ENCODE results near the gene KIAA1191.

The KIAA1191 gene

DNA sequence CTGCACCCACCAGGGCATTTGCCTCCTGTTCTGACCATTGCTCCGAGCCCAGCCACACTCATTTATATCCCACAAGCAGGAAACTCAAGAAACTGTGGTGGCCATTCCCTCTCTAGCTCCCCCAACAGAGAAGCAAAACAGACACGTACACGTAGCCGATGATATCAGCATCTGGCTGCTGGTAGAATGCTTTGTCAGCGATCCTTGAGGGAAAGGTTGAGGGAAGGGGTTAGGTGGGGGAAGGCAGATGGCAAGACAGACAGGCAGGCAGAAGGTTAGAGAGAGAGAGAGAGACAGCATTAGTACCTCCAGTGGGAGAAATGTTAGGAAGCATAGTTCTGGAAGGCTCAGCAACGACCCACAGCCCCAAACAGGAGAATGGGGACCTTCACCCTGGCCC lies 34.8 kb upstream of the KIAA1191 start:
- CTCF ChIA-PET: no interaction called here
- DNase-seq: no peak
- H3K36me3 Mint-ChIP-seq: peaks cover 14% of the 10 kb centered on the region
- H3K27me3 Mint-ChIP-seq: no peaks in the 10 kb centered on the region
- no peaks in the 10 kb centered on the region for H3K9me3 Mint-ChIP-seq
- H3K27ac Mint-ChIP-seq: peak overlapping the region; percentile 67
- no peak overlapping the region for H3K4me3 Mint-ChIP-seq
- peaks cover 2% of the 10 kb centered on the region for H3K4me1 Mint-ChIP-seq

GRCh38 chr5:176394881-176395675 lies 33.5 kb upstream of the KIAA1191 start:
- DNase-seq: no peak
- no peaks in the 10 kb centered on the region for H3K27me3 Mint-ChIP-seq
- no peak overlapping the region for H3K27ac Mint-ChIP-seq
- H3K4me1 Mint-ChIP-seq: peaks cover 9% of the 10 kb centered on the region
- H3K36me3 Mint-ChIP-seq: peaks cover 22% of the 10 kb centered on the region
- H3K9me3 Mint-ChIP-seq: no peaks in the 10 kb centered on the region
- CTCF ChIA-PET: interaction anchor here (0.8 kb wide), 1 partner anchor 203 kb away, joined by 3 read pairs; no protein-coding TSS in a partner anchor
- H3K4me3 Mint-ChIP-seq: no peak overlapping the region

- DNase-seq: no peak
- Mint-ChIP-seq H3K4me1 (peaks cover 14% of the 10 kb centered on the region), H3K27me3 (no peaks in the 10 kb centered on the region), H3K4me3 (no peak overlapping the region), H3K36me3 (peaks cover 26% of the 10 kb centered on the region), H3K27ac (no peak overlapping the region), H3K9me3 (no peaks in the 10 kb centered on the region)
- CTCF ChIA-PET: no interaction called here
Observed at GRCh38 chr5:176394096-176394495, 32.5 kb upstream of the KIAA1191 start.

DNA sequence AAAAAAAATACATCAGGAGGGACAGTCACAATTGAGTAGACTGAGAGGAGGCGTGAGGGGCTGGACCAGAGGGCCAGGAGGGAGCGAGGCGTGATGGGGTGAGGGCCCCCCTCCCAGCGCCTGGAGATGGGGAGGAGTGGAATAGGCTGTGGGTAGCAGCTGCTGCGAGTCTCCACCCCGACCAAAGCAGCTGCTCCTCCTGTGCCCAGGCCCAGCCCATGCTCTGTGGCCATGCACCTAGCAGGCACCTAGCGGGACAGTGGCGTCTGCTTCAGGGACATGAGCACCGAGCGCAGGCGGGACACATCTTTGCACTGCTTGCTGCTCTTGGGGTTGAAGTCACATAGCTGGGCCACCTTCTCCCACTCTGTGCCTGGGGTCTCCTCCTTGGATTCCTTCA lies 31.0 kb upstream of the KIAA1191 start:
- no peaks in the 10 kb centered on the region for H3K27me3 Mint-ChIP-seq
- DNase-seq: no peak
- H3K27ac Mint-ChIP-seq: no peak overlapping the region
- H3K4me3 Mint-ChIP-seq: no peak overlapping the region
- CTCF ChIA-PET: no interaction called here
- no peaks in the 10 kb centered on the region for H3K9me3 Mint-ChIP-seq
- peaks cover 14% of the 10 kb centered on the region for H3K4me1 Mint-ChIP-seq
- peaks cover 19% of the 10 kb centered on the region for H3K36me3 Mint-ChIP-seq

DNA sequence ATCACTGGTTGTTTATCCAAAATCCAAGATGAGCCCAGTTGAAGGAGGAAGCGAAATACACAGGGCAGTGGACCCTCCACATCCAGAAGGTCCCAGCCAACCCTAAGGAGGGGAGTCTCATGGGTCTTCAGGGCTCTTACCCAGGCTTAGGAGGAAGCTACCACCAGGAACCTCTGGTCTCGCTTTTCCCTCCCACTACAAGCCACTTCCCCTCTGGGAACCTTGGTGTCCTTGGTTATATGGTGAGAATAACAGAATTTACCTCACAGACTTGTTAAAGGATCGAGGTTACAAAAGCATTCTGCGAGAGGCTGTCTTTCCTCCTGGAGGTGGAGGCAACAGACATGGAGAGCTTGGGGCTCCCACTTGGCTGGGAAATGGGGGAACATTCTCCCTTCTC lies 30.4 kb upstream of the KIAA1191 start:
- Mint-ChIP-seq H3K27me3 (no peaks in the 10 kb centered on the region), H3K4me3 (no peak overlapping the region), H3K4me1 (peaks cover 19% of the 10 kb centered on the region), H3K36me3 (peaks cover 22% of the 10 kb centered on the region), H3K27ac (peak overlapping the region; percentile 42), H3K9me3 (no peaks in the 10 kb centered on the region)
- CTCF ChIA-PET: no interaction called here
- no peak for DNase-seq

GRCh38 chr5:176391479-176391878 lies 29.9 kb upstream of the KIAA1191 start:
- Mint-ChIP-seq H3K4me1 (peaks cover 24% of the 10 kb centered on the region), H3K4me3 (no peak overlapping the region), H3K27ac (peak overlapping the region; percentile 72), H3K9me3 (no peaks in the 10 kb centered on the region), H3K27me3 (no peaks in the 10 kb centered on the region), H3K36me3 (peaks cover 25% of the 10 kb centered on the region)
- no peak for DNase-seq
- CTCF ChIA-PET: no interaction called here

- CTCF ChIA-PET: no interaction called here
- H3K27me3 Mint-ChIP-seq: no peaks in the 10 kb centered on the region
- H3K4me1 Mint-ChIP-seq: peaks cover 34% of the 10 kb centered on the region
- peaks cover 40% of the 10 kb centered on the region for H3K36me3 Mint-ChIP-seq
- no peak for DNase-seq
- H3K27ac Mint-ChIP-seq: peak overlapping the region; percentile 99
- peak overlapping the region; percentile 88 for H3K4me3 Mint-ChIP-seq
- no peaks in the 10 kb centered on the region for H3K9me3 Mint-ChIP-seq
Observed at GRCh38 chr5:176389135-176390123, 27.9 kb upstream of the KIAA1191 start.

DNA sequence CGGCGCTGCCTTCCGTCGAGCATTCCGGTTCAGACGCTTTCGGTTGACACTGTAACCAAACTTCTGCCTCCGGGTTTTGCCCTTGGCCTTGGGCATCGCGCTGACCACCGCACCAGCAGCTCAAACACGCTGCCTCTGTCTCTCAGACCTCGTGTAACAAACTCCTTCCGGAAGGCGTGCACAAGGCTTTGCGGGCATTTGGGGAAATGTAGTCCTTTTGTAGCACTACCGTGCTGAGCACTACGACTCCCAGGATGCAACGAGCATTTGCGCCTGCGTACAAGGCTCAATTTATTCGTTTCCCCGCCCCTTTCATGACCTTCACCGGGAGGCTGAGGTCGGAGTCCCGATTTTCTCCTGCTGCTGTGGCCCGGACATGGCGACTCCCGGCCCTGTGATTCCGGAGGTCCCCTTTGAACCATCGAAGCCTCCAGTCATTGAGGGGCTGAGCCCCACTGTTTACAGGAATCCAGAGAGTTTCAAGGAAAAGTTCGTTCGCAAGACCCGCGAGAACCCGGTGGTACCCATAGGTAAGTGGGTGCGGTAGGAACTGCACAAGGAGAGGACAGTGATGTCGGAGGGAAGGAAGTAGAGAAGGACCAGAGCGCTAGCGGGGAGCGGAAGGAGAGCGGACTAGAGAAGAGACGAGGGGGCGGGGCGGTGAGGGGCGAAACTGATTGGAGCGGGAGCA lies 27.0 kb upstream of the KIAA1191 start, which contains the start of the genes HIGD2A and NOP16:
TSS of gene HIGD2A (plus strand) at position 308 of the 691 bp plus-strand sequence. CDS start at position 377, 69 bp downstream.
TSS of gene NOP16 (minus strand) at position 155 of the 691 bp plus-strand sequence. CDS start at position 96, 59 bp downstream.
- CTCF ChIA-PET: interaction anchor here (1.0 kb wide), 1 partner anchor 28 kb away, joined by 3 read pairs; no protein-coding TSS in a partner anchor
- Mint-ChIP-seq H3K27ac (peak within 1 kb of the TSS; percentile 99), H3K9me3 (no peaks in the 10 kb centered on the region), H3K4me1 (peaks cover 34% of the 10 kb centered on the region), H3K4me3 (peak within 1 kb of the TSS; percentile 88), H3K27me3 (no peaks in the 10 kb centered on the region), H3K36me3 (peaks cover 45% of the 10 kb centered on the region)
- DNase-seq: peak; percentile 100

DNA sequence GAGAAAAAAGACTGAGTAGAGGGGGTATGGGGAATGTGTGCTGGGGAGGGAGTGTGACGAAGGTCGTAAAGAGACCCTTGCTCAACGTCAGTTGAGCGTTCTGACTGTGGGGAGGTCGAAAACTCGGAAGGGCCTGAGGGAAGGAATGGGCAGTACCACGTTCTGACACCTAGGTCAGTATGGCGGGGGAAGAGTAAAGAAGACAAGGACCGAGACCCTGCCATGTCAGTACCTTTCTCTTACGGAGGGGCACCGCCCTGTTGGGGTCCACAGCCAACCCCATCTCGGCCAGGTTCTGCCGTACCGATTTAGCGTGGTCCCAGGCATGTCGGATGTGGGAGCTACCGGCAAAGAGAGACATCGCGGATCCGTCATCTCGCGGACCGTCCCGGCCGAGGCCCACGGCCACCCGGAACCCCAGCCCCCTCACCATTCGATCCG lies 26.5 kb upstream of the KIAA1191 start:
- Mint-ChIP-seq H3K9me3 (no peaks in the 10 kb centered on the region), H3K27me3 (no peaks in the 10 kb centered on the region), H3K36me3 (peaks cover 47% of the 10 kb centered on the region), H3K4me3 (peak overlapping the region; percentile 88), H3K4me1 (peaks cover 34% of the 10 kb centered on the region), H3K27ac (peak overlapping the region; percentile 99)
- no peak for DNase-seq
- CTCF ChIA-PET: interaction anchor here (1.0 kb wide), 1 partner anchor 28 kb away, joined by 3 read pairs; no protein-coding TSS in a partner anchor

GRCh38 chr5:176387384-176387925 lies 25.9 kb upstream of the KIAA1191 start:
- peaks cover 34% of the 10 kb centered on the region for H3K4me1 Mint-ChIP-seq
- DNase-seq: no peak
- H3K9me3 Mint-ChIP-seq: no peaks in the 10 kb centered on the region
- peak overlapping the region; percentile 88 for H3K4me3 Mint-ChIP-seq
- peaks cover 50% of the 10 kb centered on the region for H3K36me3 Mint-ChIP-seq
- CTCF ChIA-PET: interaction anchor here (0.7 to 1.0 kb wide), 2 partner anchors 27 to 659 kb away, joined by 3 read pairs; no protein-coding TSS in a partner anchor
- H3K27ac Mint-ChIP-seq: peak overlapping the region; percentile 99
- H3K27me3 Mint-ChIP-seq: no peaks in the 10 kb centered on the region

DNA sequence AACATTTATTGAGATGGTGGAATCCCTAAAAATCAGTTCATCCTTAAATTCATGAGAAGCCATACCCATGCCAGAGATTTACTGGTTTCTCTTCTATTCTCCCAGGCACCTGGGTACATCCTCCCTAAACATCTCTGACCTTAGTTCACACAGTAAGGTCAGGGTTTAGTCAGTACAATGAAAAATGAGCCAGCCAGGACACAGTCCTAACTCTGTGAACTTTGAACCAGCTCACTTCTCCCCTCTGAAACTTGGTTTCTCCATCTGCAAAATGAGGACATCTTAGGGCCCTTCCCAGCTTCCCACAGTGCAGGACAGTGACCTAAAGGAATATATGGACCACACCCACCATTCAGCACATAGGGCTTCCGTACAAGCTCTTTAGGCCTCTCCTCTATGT lies 24.9 kb upstream of the KIAA1191 start:
- H3K36me3 Mint-ChIP-seq: peaks cover 52% of the 10 kb centered on the region
- H3K27ac Mint-ChIP-seq: peak overlapping the region; percentile 16

GRCh38 chr5:176384991-176385390 lies 23.4 kb upstream of the KIAA1191 start:
- Mint-ChIP-seq H3K4me3 (no peak overlapping the region), H3K9me3 (no peaks in the 10 kb centered on the region), H3K27me3 (no peaks in the 10 kb centered on the region), H3K27ac (no peak overlapping the region), H3K4me1 (peaks cover 27% of the 10 kb centered on the region), H3K36me3 (peaks cover 49% of the 10 kb centered on the region)
- DNase-seq: no peak
- CTCF ChIA-PET: interaction anchor here (0.9 kb wide), 1 partner anchor 23 kb away, joined by 3 read pairs; no protein-coding TSS in a partner anchor

More for the DNA sequence above, 24.9 kb upstream of the KIAA1191 start:
- H3K27me3 Mint-ChIP-seq: no peaks in the 10 kb centered on the region
- no peak for DNase-seq
- CTCF ChIA-PET: no interaction called here
- peak overlapping the region; percentile 88 for H3K4me3 Mint-ChIP-seq
- H3K9me3 Mint-ChIP-seq: no peaks in the 10 kb centered on the region
- H3K4me1 Mint-ChIP-seq: peaks cover 34% of the 10 kb centered on the region

GRCh38 chr5:176384366-176384930 lies 22.9 kb upstream of the KIAA1191 start:
- no peaks in the 10 kb centered on the region for H3K27me3 Mint-ChIP-seq
- no peak overlapping the region for H3K4me3 Mint-ChIP-seq
- H3K36me3 Mint-ChIP-seq: peaks cover 52% of the 10 kb centered on the region
- no peak for DNase-seq
- no peaks in the 10 kb centered on the region for H3K9me3 Mint-ChIP-seq
- H3K27ac Mint-ChIP-seq: peak overlapping the region; percentile 37
- CTCF ChIA-PET: no interaction called here
- H3K4me1 Mint-ChIP-seq: peaks cover 23% of the 10 kb centered on the region
